ENCODE measurements around the gene TRIM62. TPM values are rescaled to one million over a fixed set of nuclear protein-coding genes. Genes with fewer than 3 reads are reported as not detected.
A peak's percentile ranks its signal among the peaks of the same experiment; 100 is the strongest.

TRIM62 gene
- total RNA-seq, 1 donor from 2014 or later, result 14.0 TPM

DNA sequence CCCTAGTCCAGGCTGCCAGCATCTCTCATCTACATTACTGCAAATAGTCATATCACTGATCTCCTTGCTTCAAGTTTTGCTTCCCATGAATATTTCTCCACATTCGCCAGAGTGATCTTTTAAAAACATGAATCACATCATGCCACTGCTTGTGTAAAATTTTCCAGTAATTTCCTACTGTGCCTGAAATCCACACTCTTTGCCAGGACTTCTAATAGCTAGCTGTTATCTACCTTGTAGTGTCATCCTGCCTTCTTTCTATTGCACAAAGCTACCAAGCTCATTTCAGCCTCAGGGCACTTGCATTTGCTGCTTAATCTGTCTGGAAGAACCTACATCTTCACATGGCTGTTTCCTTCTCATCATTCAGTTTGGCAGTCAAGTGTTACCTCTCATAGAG, 40.5 kb upstream of the TRIM62 start:
- Mint-ChIP-seq H3K27me3 (no peaks in the 10 kb centered on the region), H3K9me3 (peaks cover 5% of the 10 kb centered on the region), H3K4me3 (peak overlapping the region; percentile 2), H3K36me3 (no peaks in the 10 kb centered on the region), H3K4me1 (ENCODE audit: unreplicated experiment) (peaks cover 27% of the 10 kb centered on the region), H3K27ac (no peak overlapping the region)
- TF ChIP-seq, protein P1, sequence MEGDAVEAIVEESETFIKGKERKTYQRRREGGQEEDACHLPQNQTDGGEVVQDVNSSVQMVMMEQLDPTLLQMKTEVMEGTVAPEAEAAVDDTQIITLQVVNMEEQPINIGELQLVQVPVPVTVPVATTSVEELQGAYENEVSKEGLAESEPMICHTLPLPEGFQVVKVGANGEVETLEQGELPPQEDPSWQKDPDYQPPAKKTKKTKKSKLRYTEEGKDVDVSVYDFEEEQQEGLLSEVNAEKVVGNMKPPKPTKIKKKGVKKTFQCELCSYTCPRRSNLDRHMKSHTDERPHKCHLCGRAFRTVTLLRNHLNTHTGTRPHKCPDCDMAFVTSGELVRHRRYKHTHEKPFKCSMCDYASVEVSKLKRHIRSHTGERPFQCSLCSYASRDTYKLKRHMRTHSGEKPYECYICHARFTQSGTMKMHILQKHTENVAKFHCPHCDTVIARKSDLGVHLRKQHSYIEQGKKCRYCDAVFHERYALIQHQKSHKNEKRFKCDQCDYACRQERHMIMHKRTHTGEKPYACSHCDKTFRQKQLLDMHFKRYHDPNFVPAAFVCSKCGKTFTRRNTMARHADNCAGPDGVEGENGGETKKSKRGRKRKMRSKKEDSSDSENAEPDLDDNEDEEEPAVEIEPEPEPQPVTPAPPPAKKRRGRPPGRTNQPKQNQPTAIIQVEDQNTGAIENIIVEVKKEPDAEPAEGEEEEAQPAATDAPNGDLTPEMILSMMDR (conservative IDR thresholded peaks at IDR 0.05), result no peak
- no peak for DNase-seq (ENCODE audit: extremely low spot score, unreplicated experiment)

DNA sequence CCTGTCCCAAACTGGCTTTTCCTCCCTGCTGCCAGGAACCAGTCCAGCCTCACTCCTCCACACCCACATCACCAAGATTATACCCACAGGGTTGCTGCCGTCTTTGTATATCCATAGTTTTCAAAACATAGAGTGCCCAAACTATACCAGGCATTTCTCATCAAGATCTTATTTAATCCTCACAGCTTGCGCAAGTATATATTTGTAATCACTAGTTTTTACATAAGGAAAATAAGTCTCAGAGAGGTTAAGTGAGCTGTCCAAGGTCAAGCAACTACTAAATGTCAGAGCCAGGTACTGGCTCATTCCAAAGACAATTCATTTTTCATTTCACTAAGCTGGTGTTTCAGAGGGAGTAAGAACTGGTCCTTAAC, 39.5 kb upstream of the TRIM62 start:
- DNase-seq (ENCODE audit: extremely low spot score, unreplicated experiment), result no peak
- peak overlapping the region; percentile 1 for H3K4me3 Mint-ChIP-seq
- peaks cover 33% of the 10 kb centered on the region for H3K4me1 Mint-ChIP-seq (ENCODE audit: unreplicated experiment)
- peak overlapping the region; percentile 90 for H3K27ac Mint-ChIP-seq
- H3K9me3 Mint-ChIP-seq, result peaks cover 5% of the 10 kb centered on the region
- TF ChIP-seq, protein P1 (conservative IDR thresholded peaks at IDR 0.05), result no peak
- H3K36me3 Mint-ChIP-seq, result no peaks in the 10 kb centered on the region
- H3K27me3 Mint-ChIP-seq, result no peaks in the 10 kb centered on the region

DNA sequence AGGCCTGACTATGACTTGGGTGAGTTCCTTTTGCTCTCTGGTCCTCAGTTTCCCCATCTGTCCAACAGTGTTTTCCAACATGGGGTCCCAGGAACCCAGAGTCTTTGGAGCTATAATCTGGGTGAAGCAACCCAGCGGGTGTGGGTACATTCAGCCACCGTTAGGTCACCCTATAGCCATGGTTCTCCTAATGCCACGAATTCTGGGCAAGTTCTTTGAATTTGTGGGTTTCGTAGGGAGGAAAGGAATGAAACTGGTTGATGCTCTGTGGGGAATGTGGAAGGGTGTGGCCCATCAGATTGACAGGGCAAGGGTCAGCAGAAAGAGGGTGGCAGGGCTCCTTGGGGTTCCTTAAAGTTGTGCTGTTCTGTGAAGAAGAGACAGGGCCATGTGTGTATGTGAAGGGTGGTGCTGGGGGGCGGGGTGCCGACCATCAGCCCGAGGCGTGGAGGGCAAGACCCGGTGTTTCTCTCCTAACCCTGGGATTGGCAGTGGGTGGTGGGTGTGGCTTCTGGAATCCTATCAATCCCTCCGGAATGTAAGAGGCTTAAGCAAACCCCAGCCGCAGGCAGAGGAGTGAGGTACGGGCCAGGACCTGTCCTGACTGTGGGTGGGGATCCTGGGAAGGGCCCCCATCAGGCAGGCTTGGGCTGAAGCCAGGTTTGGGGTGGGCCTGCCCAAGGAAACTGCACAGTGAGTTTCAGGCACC, 39.0 kb upstream of the TRIM62 start:
- no peaks in the 10 kb centered on the region for H3K27me3 Mint-ChIP-seq
- no peak for DNase-seq (ENCODE audit: extremely low spot score, unreplicated experiment)

DNA sequence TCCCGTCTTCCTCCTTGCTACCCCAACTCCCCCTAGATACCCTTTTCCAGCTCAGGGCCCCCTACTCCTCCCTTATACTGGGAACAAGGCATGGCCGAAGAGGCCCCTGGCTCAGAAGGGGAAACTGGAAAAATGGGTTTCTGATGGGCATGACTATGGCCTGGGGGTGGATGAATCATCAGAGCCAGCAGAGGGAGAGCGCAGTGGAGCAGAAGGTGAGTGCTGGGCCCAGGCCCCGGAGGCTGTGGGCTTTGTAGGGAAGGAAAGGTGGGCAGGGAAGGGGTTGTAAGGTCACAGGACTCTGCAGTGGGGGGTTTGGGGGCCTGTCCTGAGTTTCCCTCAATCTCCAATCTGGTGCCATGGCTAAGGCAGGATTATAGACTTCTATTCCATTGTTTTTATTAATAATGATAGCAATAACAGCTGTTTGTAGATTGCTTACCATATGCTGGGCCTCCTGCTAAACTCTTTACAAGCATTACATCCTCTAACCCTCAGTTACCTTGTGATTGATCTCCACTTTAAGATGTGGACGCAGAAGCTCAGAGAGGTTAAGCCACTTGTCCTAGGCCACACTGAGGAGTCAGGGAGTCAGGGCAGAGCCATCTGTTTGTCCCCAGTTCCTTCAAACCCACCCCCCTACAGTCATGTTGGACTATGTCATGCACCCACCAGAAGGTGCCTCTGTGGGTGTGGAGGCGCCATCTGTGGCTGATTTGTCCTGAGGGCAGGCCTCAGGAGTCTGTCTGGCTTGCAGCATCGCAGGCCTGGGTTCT, 38.2 kb upstream of the TRIM62 start:
- Mint-ChIP-seq H3K4me1 (ENCODE audit: unreplicated experiment) (peaks cover 33% of the 10 kb centered on the region), H3K27me3 (no peaks in the 10 kb centered on the region), H3K9me3 (peaks cover 5% of the 10 kb centered on the region), H3K36me3 (no peaks in the 10 kb centered on the region), H3K27ac (peak overlapping the region; percentile 90), H3K4me3 (peak overlapping the region; percentile 64)
- DNase-seq (ENCODE audit: extremely low spot score, unreplicated experiment), result no peak
- TF ChIP-seq, protein P1 (conservative IDR thresholded peaks at IDR 0.05), result no peak

More for the DNA sequence above, 39.0 kb upstream of the TRIM62 start:
- Mint-ChIP-seq H3K9me3 (peaks cover 5% of the 10 kb centered on the region), H3K36me3 (no peaks in the 10 kb centered on the region), H3K4me1 (ENCODE audit: unreplicated experiment) (peaks cover 33% of the 10 kb centered on the region), H3K4me3 (peak overlapping the region; percentile 1), H3K27ac (peak overlapping the region; percentile 90)
- TF ChIP-seq, protein P1 (conservative IDR thresholded peaks at IDR 0.05), result no peak

DNA sequence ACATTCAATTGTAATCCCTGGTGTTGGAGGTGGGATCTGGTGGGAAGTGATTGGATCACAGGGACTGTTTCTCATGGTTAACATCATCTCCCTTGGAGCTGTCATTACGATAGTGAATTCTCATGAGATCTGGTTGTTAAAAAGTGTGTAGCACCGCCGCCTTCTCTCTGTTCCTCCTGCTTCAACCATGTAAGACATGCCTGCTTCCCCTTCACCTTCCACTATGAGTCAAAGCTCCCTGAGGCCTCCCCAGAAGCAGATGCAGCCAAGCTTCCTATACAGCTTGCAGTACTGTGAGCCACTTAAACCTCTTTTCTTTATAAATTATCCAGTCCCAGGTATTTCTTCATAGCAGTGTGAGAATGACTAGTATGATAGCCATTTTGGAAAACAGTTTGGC, 30.1 kb upstream of the TRIM62 start:
- DNase-seq (ENCODE audit: extremely low spot score, unreplicated experiment), result no peak
- Mint-ChIP-seq H3K27ac (no peak overlapping the region), H3K4me1 (ENCODE audit: unreplicated experiment) (peaks cover 4% of the 10 kb centered on the region), H3K9me3 (no peaks in the 10 kb centered on the region), H3K36me3 (no peaks in the 10 kb centered on the region), H3K4me3 (no peak overlapping the region), H3K27me3 (peaks cover 10% of the 10 kb centered on the region)
- TF ChIP-seq, protein P1 (conservative IDR thresholded peaks at IDR 0.05), result no peak
